Mucosa of stomach (tissue), 1 donor: Measurements from ENCODE around the gene KLHL29.

Experiments used
- H3K27me3 ChIP-seq: one replicate; pipeline ENCODE4 v1.7.0; 2013; ENCODE audit warnings: mild to moderate bottlenecking, low read length; ENCODE audit not compliant: control insufficient read depth, insufficient read depth
- H3K36me3 ChIP-seq: one replicate; pipeline ENCODE4 v1.7.0; 2013; ENCODE audit warnings: low read length; ENCODE audit not compliant: control insufficient read depth, insufficient read depth
- H3K4me1 ChIP-seq: one replicate; pipeline ENCODE4 v1.7.0; 2013; ENCODE audit warnings: mild to moderate bottlenecking, low read length; ENCODE audit not compliant: control insufficient read depth, insufficient read depth
- H3K4me3 ChIP-seq: one replicate; pipeline ENCODE4 v1.7.0; 2013; ENCODE audit warnings: low read length
- H3K9ac ChIP-seq: one replicate; pipeline ENCODE4 v1.7.0; 2013; ENCODE audit warnings: mild to moderate bottlenecking, low read length, moderate library complexity
- H3K9me3 ChIP-seq: one replicate; pipeline ENCODE4 v1.7.0; 2013; ENCODE audit warnings: mild to moderate bottlenecking, low read length, moderate library complexity; ENCODE audit not compliant: control insufficient read depth
- donor health status: Pancreatic carcinoma.

The KLHL29 gene

GRCh38 chr2:23478087-23478932 is 93.3 kb downstream of the KLHL29 start:
- Histone ChIP-seq H3K4me1 (no peaks in the 10 kb centered on the region), H3K36me3 (no peaks in the 10 kb centered on the region), H3K4me3 (no peak overlapping the region), H3K9ac (no peak overlapping the region), H3K27me3 (no peaks in the 10 kb centered on the region), H3K9me3 (no peaks in the 10 kb centered on the region)

- H3K4me3 ChIP-seq = no peak overlapping the region
- H3K9ac ChIP-seq = no peak overlapping the region
- no peaks in the 10 kb centered on the region for H3K4me1 ChIP-seq
- no peaks in the 10 kb centered on the region for H3K9me3 ChIP-seq
- H3K36me3 ChIP-seq = no peaks in the 10 kb centered on the region
- no peaks in the 10 kb centered on the region for H3K27me3 ChIP-seq
Measured at GRCh38 chr2:23478933-23479683, 94.1 kb downstream of the KLHL29 start.

GRCh38 chr2:23480957-23481797 is 96.2 kb downstream of the KLHL29 start:
- H3K9me3 ChIP-seq = no peaks in the 10 kb centered on the region
- no peak overlapping the region for H3K4me3 ChIP-seq
- H3K27me3 ChIP-seq = no peaks in the 10 kb centered on the region
- H3K9ac ChIP-seq = no peak overlapping the region
- no peaks in the 10 kb centered on the region for H3K36me3 ChIP-seq
- no peaks in the 10 kb centered on the region for H3K4me1 ChIP-seq

- Histone ChIP-seq H3K36me3 (no peaks in the 10 kb centered on the region), H3K9me3 (no peaks in the 10 kb centered on the region), H3K27me3 (no peaks in the 10 kb centered on the region), H3K9ac (no peak overlapping the region), H3K4me3 (no peak overlapping the region), H3K4me1 (no peaks in the 10 kb centered on the region)
Measured at GRCh38 chr2:23482188-23482587, 97.2 kb downstream of the KLHL29 start.

GRCh38 chr2:23482607-23483006 is 97.6 kb downstream of the KLHL29 start:
- no peaks in the 10 kb centered on the region for H3K4me1 ChIP-seq
- H3K4me3 ChIP-seq = no peak overlapping the region
- H3K27me3 ChIP-seq = no peaks in the 10 kb centered on the region
- no peaks in the 10 kb centered on the region for H3K36me3 ChIP-seq
- H3K9ac ChIP-seq = no peak overlapping the region
- no peaks in the 10 kb centered on the region for H3K9me3 ChIP-seq

- Histone ChIP-seq H3K4me1 (no peaks in the 10 kb centered on the region), H3K9me3 (no peaks in the 10 kb centered on the region), H3K36me3 (no peaks in the 10 kb centered on the region), H3K27me3 (no peaks in the 10 kb centered on the region), H3K9ac (no peak overlapping the region), H3K4me3 (no peak overlapping the region)
Measured at GRCh38 chr2:23483791-23484190, 98.8 kb downstream of the KLHL29 start.

GRCh38 chr2:23484275-23484674 is 99.3 kb downstream of the KLHL29 start:
- no peak overlapping the region for H3K4me3 ChIP-seq
- H3K36me3 ChIP-seq = no peaks in the 10 kb centered on the region
- H3K9me3 ChIP-seq = no peaks in the 10 kb centered on the region
- H3K27me3 ChIP-seq = no peaks in the 10 kb centered on the region
- H3K9ac ChIP-seq = no peak overlapping the region
- H3K4me1 ChIP-seq = no peaks in the 10 kb centered on the region

- Histone ChIP-seq H3K36me3 (no peaks in the 10 kb centered on the region), H3K27me3 (no peaks in the 10 kb centered on the region), H3K9me3 (no peaks in the 10 kb centered on the region), H3K4me1 (no peaks in the 10 kb centered on the region), H3K9ac (no peak overlapping the region), H3K4me3 (no peak overlapping the region)
Measured at GRCh38 chr2:23484767-23485166, 99.8 kb downstream of the KLHL29 start.

GRCh38 chr2:23485261-23485660 is 100.3 kb downstream of the KLHL29 start:
- H3K4me1 ChIP-seq = no peaks in the 10 kb centered on the region
- H3K9me3 ChIP-seq = no peaks in the 10 kb centered on the region
- H3K27me3 ChIP-seq = no peaks in the 10 kb centered on the region
- H3K36me3 ChIP-seq = no peaks in the 10 kb centered on the region
- H3K4me3 ChIP-seq = no peak overlapping the region
- no peak overlapping the region for H3K9ac ChIP-seq

- no peaks in the 10 kb centered on the region for H3K36me3 ChIP-seq
- H3K4me1 ChIP-seq = no peaks in the 10 kb centered on the region
- no peaks in the 10 kb centered on the region for H3K9me3 ChIP-seq
- H3K27me3 ChIP-seq = no peaks in the 10 kb centered on the region
- H3K9ac ChIP-seq = no peak overlapping the region
- no peak overlapping the region for H3K4me3 ChIP-seq
Measured at GRCh38 chr2:23485841-23486683, 101.1 kb downstream of the KLHL29 start.

GRCh38 chr2:23486684-23487075 is 101.7 kb downstream of the KLHL29 start:
- no peak overlapping the region for H3K9ac ChIP-seq
- H3K4me3 ChIP-seq = no peak overlapping the region
- no peaks in the 10 kb centered on the region for H3K4me1 ChIP-seq
- no peaks in the 10 kb centered on the region for H3K27me3 ChIP-seq
- H3K9me3 ChIP-seq = no peaks in the 10 kb centered on the region
- H3K36me3 ChIP-seq = no peaks in the 10 kb centered on the region
